ENCODE results near the gene MRNIP. TPM values are rescaled to one million over a fixed set of nuclear protein-coding genes. Genes with fewer than 3 reads are reported as not detected.

Gene MRNIP
- polyA plus RNA-seq, 2 of the 4 experiments (the other 2 are of a cell fraction) = 21.4 to 29.7 TPM

- FAIRE-seq (no peak), DNase-seq (ENCODE audit: low read depth in 1 of 2, low spot score in 1 of 2) (no peak), ATAC-seq (no peak)
Measured at GRCh38 chr5:179803651-179804554, 54.7 kb downstream of the MRNIP start.

GRCh38 chr5:179802950-179803562, 55.6 kb downstream of the MRNIP start:
- Histone ChIP-seq H3K27ac (peak overlapping the region in 1 of 2 experiments; percentile 99; a peak in 3 of 6 replicates), H3K9me3 (no peaks in the 10 kb centered on the region), H3K4me1 (peaks cover 36% of the 10 kb centered on the region), H3K4me2 (peak overlapping the region; percentile 95; the same call in 2 of the 3 replicates), H3K4me3 (no peak overlapping the region)
- TF ChIP-seq HOXB13 (CRISPR knock-in tag; IDR thresholded peaks at IDR 0.05; ENCODE audit: low read depth) (no peak), HEYL (CRISPR knock-in tag; IDR thresholded peaks at IDR 0.05) (no peak), HES2 (IDR thresholded peaks at IDR 0.05) (no peak), PHF8 (IDR thresholded peaks at IDR 0.05; ENCODE audit: borderline replicate concordance, low read depth) (no peak)
- no peak for DNase-seq (ENCODE audit: low read depth in 1 of 2, low spot score in 1 of 2)
- WGBS (ENCODE audit: missing lambda C conversion rate) = 78% methylated on average over 11 of the region's 11 CpGs
- no peak for ATAC-seq
- ChIA-PET POLR2A (interaction anchor here (1.9 kb wide), 1 partner anchor 18 kb away, joined by 9 read pairs; the partner anchor contains the start of gene SQSTM1), CTCF (interaction anchor here (0.7 to 6.2 kb wide), 17 partner anchors 10 to 321 kb away, joined by 3 to 86 read pairs (median 7); partner anchors contain the start of genes LTC4S, MRNIP, SQSTM1 and TBC1D9B)
- FAIRE-seq = no peak

More at GRCh38 chr5:179803651-179804554, 54.7 kb downstream of the MRNIP start:
- ChIA-PET CTCF (interaction anchor here (0.7 to 6.2 kb wide), 5 partner anchors 9 to 320 kb away, joined by 3 to 86 read pairs (median 3); partner anchors contain the start of gene LTC4S), POLR2A (no interaction called here)
- Histone ChIP-seq H3K4me1 (peaks cover 44% of the 10 kb centered on the region), H3K4me3 (no peak overlapping the region), H3K9me3 (no peaks in the 10 kb centered on the region), H3K27ac (peak overlapping the region; percentile 91 to 99; a peak in 3 of 6 replicates), H3K4me2 (peak overlapping the region; percentile 95)
- WGBS (ENCODE audit: missing lambda C conversion rate) = 71% methylated on average over 15 of the region's 18 CpGs
- TF ChIP-seq POLR2AphosphoS2 (conservative IDR thresholded peaks at IDR 0.05; ENCODE audit: low read length) (no peak), HOXA7 (CRISPR knock-in tag; IDR thresholded peaks at IDR 0.05) (no peak), CTCF (IDR thresholded peaks at IDR 0.05) (no peak), ZFP36 (IDR thresholded peaks at IDR 0.05; ENCODE audit: borderline replicate concordance, partially characterized antibody) (no peak), SMC3 (IDR thresholded peaks at IDR 0.05) (no peak), FOXS1 (CRISPR knock-in tag; IDR thresholded peaks at IDR 0.05) (no peak), E2F6 (IDR thresholded peaks at IDR 0.05; ENCODE audit: borderline replicate concordance, low read depth) (no peak), EP300 (IDR thresholded peaks at IDR 0.05) (no peak), CEBPB (IDR thresholded peaks at IDR 0.05) (no peak), FOSL2 (IDR thresholded peaks at IDR 0.05) (no peak), FOSL2 (CRISPR knock-in tag; IDR thresholded peaks at IDR 0.05) (no peak)

- FAIRE-seq (no peak), DNase-seq (ENCODE audit: low read depth in 1 of 2, low spot score in 1 of 2) (no peak), ATAC-seq (peak in 1 of 2 experiments; percentile 3; a peak in 3 of 6 replicates)
- WGBS (ENCODE audit: missing lambda C conversion rate) = 75% methylated on average over 14 of the region's 19 CpGs
- H3K27ac ChIP-seq = peak overlapping the region in 1 of 2 experiments; percentile 99; a peak in 2 of 6 replicates
- no peak overlapping the region; the same call in 2 of the 3 replicates for H3K4me2 ChIP-seq
- H3K4me1 ChIP-seq = peaks cover 33% of the 10 kb centered on the region
- POLR2A ChIA-PET = interaction anchor here (1.0 to 1.9 kb wide), 2 partner anchors 18 to 20 kb away, joined by 4 to 9 read pairs; partner anchors contain the start of gene SQSTM1
- no peaks in the 10 kb centered on the region for H3K9me3 ChIP-seq
- CTCF ChIA-PET = interaction anchor here (0.5 to 6.2 kb wide), 36 partner anchors 10 to 291 kb away, joined by 3 to 86 read pairs (median 4); partner anchors contain the start of genes LTC4S, MRNIP, SQSTM1 and TBC1D9B
- H3K4me3 ChIP-seq = no peak overlapping the region
- TF ChIP-seq HOXB5 (CRISPR knock-in tag; IDR thresholded peaks at IDR 0.05) (no peak), KDM5A (IDR thresholded peaks at IDR 0.05) (no peak), NR3C1 (IDR thresholded peaks at IDR 0.05) (no peak), HEYL (CRISPR knock-in tag; IDR thresholded peaks at IDR 0.05) (no peak), CBX2 (IDR thresholded peaks at IDR 0.05; ENCODE audit: borderline replicate concordance, low read depth) (no peak), EHMT2 (IDR thresholded peaks at IDR 0.05; ENCODE audit: low read depth) (no peak), JUNB (IDR thresholded peaks at IDR 0.05) (no peak), NFE2L2 (conservative IDR thresholded peaks at IDR 0.05; ENCODE audit: low read length) (no peak), EHF (CRISPR knock-in tag; IDR thresholded peaks at IDR 0.05) (no peak), NPAS2 (CRISPR knock-in tag; IDR thresholded peaks at IDR 0.05; ENCODE audit: borderline replicate concordance) (no peak), POLR2AphosphoS2 (conservative IDR thresholded peaks at IDR 0.05; ENCODE audit: low read length) (no peak)
Measured at GRCh38 chr5:179802207-179802883, 56.3 kb downstream of the MRNIP start.
